COLO668 (cell line): Measurements from ENCODE around the gene SLC4A4.

ENCODE experiments used
- DNase-seq: peaks from one replicate; lab custom pipeline; 2025; ENCODE audit not compliant: unreplicated experiment; lab: John Stamatoyannopoulos, UW

Gene SLC4A4

GRCh38 chr4:71356924-71357663 is 18.3 kb downstream of the SLC4A4 start:
- DNase-seq = no peak

GRCh38 chr4:71360844-71361243 is 22.0 kb downstream of the SLC4A4 start:
- DNase-seq = no peak

- DNase-seq = no peak
Observed at GRCh38 chr4:71361476-71361875, 22.7 kb downstream of the SLC4A4 start.

DNA sequence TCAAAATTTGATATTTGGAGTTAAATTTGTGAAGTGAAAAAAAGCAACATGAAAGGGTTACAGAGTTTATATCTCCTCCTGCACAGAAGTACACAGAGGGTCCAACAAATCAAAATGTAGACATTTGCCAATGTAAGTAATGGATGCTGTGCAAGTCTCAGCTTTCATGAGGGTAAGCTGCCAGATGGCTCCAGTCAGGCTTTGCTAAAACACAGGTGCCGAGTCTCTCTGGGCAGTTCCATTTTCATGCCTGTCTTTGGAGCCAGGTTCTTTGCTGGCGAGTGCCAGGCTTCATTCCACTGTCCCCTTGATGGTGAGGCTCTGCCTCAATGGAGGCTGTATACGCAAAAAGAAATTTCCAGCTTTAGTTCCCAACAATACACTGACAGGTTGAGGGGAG is 27.9 kb downstream of the SLC4A4 start:
- no peak for DNase-seq

DNA sequence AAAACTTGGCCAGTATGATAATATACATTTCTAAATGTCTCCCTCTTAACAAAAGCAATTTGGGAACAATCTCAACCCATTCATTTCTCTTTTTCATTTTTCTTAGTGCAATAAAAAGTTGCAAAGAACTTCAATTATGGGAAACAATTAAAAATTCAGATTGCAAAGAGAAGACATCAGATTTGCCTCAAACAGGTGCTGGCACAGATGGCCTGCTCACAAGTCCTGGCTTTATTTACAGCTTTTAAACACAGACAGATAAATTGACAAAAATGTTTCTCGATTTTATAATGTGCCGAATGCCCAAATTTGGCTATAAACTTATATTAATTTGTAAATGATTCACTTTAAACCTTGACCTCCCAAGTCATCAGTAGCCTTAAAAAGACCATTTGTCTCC is 28.7 kb downstream of the SLC4A4 start:
- DNase-seq = no peak

DNA sequence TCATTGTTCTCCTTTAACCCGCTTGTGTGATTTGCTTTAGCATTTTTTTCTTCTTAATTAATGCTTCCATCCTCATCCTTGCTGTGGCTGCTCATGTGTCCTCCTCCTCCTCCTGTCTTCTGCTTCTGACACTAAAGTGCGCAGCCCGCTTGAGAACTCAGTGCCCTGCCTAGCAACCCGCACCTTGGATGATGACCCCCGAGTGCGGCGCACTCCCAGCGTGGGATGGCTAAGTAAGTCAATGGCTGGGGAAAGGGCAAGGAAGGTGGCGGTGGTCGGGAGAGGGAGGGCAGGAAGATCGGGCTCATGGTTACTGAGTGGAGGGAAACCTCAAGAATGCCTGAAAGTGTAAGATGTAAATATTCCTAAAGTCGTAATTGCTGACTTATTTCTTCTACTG is 30.1 kb downstream of the SLC4A4 start:
- no peak for DNase-seq

DNA sequence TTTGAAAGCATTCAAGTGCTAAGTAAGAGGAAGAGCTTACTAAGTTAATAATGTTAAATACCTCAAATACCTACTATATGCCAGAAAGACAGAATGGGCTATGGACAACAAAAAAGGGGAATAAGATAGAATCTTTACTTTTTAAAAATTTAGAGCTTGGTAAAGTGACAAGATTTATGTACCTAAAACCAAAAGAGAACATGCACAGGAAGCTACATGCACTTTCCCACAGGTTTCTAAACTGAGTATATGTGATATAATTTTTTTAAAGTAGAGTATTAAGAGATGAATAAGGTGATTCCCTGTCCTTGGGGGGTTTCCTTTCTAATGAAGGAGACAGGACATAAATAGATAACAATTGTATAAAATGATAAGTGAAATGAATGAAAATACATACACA is 30.7 kb downstream of the SLC4A4 start:
- no peak for DNase-seq

DNA sequence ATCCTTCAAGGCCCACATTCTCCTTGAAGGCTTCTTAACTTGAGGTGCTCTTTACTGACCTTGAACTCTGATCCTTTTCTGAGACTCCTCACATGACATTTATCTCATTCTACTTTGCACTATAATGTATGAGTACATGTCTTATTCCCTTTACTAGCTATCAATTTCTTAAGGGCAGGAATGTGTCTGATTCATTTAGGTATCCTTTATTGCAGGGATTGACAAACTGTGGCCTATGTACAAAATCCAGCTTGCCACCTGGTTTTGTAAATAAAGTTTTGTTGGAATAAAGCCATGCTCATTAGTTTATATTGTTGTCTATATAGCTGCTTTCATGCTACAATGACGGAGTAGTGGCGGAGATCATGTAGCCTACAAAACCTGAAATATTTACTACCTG is 36.7 kb downstream of the SLC4A4 start:
- DNase-seq = no peak

DNA sequence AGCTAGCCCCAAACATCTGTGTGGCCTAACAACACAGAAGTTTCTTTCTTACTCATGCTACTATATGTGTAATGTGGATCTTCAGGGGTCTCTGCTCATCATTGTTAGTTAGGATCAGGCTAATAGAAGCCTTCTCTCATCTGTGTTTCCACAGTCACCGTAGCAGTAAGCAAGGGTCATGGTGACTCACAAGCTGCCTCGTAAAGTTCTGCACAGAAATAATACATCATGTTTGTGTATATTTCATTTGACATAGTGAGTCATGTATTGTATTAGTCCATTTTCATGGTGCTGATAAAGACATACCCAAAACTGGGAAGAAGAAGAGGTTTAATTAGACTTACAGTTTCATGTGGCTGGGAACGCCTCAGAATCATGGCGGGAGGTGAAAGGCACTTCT is 38.7 kb downstream of the SLC4A4 start:
- DNase-seq = no peak

DNA sequence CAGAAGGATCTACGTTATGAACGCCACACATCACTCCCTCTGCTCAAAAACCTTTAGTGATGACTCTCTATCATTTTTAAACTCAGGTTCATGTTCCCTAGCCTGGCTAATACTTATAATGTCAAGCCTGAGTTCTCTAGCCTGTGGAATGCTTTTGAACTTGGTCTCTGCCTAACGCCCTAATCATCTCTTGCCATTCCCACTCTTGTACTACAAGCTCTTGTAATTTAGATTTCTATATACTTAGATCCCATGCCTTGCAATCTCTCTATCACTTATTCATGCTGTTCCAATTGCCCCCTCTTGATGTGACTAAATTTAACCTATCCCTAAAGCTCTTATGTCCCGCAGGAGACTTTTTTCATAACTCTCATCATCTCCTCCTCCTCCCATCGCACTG is 40.3 kb downstream of the SLC4A4 start:
- DNase-seq = no peak

DNA sequence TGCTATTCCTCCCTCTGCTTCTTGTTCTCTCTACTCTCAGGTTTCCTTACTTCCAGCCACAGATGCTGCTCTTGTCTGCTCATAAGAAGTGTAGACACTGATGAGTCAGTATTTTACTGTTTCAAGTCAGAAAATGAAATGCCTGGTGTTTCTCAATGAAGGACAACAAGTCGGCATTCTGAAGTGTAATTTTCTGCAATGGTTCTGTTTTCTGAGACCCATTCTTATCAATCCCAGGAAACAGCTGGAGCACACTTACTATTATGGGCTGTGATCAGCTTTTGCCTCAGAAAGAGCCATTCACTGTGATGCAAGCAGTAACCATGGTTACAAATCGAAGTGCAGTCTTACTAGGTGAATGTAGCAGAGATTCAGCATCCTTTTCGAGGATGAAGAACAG is 42.0 kb downstream of the SLC4A4 start:
- DNase-seq = no peak

- no peak for DNase-seq
Observed at GRCh38 chr4:71382125-71382899, 43.5 kb downstream of the SLC4A4 start.

- DNase-seq = no peak
Observed at GRCh38 chr4:71382900-71383560, 44.2 kb downstream of the SLC4A4 start.

DNA sequence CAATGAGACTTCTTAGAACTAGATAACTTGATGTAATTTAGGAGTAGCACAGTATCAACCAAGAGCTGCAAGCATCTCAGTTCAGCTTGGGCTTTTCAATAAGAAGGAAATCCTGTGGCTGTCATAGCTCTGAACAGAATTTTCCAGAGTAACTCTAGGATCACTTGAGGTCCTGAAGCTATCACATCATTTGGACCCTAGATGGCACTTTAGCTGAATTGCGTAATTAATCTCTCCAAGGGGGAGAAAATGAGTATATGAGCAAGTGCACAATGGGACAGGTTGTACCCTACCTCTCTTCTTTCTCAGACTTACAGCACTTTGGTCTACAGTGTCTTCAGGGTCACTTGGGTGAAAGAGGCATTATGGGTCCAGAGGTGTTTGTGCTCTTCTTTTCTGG is 45.2 kb downstream of the SLC4A4 start:
- no peak for DNase-seq

- DNase-seq = no peak
Observed at GRCh38 chr4:71389149-71389827, 50.5 kb downstream of the SLC4A4 start.

DNA sequence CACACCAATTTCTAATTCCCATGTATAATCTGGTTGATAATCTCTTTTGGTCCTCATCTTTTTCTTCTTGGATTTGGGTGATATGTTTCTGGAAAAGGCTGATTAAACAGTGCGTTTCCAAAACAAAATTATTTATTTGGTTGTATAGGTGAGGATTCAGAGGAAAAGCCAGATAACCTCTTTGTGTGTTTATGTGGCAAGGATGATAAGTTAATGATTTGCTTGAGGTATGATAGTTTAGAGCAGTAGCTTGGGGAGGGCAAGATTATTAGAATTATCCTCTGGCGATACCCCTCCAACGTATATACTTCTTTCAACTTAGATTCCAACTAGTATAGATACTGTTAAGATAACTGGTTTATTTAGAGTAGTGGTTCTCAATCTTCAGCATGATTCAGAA is 53.3 kb downstream of the SLC4A4 start:
- DNase-seq = no peak

DNA sequence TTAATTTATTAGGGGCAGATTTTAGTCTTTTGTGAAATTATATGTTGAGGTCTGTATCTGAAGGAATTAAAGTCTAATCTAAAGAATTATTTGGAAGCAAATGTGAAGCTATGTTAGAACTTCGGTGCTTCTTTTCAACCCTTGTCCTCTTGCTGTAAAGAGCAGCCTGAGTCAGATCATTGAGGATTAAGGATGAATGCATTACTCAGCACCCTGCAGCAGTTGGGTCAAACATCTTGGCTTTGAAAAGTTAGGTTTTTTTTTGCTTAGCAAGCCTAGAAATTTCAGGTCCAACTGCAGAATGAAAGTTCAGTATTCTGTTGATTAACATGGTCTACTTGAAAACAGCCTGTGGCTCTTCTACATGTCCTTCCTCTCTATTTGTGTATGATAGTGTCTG is 57.6 kb downstream of the SLC4A4 start:
- DNase-seq = no peak

DNA sequence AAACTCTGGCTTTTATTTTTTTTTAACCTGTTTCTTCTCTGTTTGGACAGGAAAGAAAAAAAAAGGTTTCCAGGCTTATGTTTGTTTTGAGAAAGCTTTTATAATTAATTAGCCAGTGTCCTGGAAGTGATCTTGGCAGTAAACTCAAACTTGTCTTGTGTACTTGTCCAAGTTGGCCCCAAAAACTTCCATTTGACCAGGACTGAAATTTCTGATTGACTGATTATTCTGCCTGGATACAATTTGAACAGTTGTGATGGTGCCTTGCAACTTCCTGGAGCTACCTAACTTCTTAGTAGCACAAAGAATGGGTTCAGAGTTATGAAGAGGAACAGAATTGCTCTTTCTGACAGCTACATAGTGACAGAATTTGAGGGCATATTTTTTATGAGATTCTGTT is 62.0 kb downstream of the SLC4A4 start:
- no peak for DNase-seq

- DNase-seq = no peak
Observed at GRCh38 chr4:71402616-71403015, 63.8 kb downstream of the SLC4A4 start.

DNA sequence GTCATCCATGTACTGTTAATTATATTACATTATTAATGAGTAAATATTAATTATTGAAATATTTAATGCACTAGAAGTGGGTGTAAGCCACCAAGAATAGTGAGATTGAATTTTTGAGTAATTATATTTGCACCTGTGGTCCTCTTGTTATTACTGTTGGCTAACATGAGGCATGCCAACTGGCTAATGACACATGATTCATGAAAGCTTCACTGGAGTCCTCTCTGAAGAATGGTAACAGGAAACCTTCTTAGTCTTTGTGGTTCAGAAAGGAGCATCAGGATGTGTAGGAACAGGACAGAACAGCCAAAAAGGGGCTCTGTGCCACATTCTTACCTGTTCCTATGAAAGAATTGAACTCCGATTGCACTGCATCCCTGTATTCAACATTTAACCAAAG is 65.2 kb downstream of the SLC4A4 start:
- DNase-seq = no peak

DNA sequence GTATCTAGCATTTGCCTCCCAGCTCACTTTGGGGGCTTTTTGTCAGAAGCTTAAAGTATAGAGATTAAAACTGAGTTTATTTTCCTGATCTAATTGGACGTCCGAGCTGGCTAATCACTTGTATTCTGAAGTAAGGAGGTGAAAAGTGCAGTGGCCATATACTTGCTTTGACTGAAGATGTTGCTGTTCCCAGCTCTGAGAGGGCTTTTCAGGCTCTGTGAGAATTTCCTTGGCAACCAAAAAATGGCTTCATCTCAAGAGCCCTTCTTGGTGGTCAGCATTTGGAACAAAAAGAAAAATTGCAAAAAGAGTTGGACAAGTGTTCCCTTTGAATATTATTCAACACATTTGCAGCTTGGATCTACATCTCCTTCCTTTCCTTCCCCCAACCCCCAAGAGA is 67.0 kb downstream of the SLC4A4 start:
- no peak for DNase-seq
